HuH-7 (cell line): ENCODE measurements around the gene CCNO.

ENCODE experiments used
- DNase-seq: peaks from one replicate; pipeline ENCODE4 v3.0.0; 2011; ENCODE audit warnings: low spot score

Gene CCNO

GRCh38 chr5:55232985-55233928 lies at the start of gene CCNO:
Gene CCNO (minus strand): TSS chr5:55233608. CDS start chr5:55233523, 85 bp downstream.
- no peak for DNase-seq

GRCh38 chr5:55278778-55279177 lies 45.4 kb upstream of the CCNO start:
- DNase-seq, result no peak

- no peak for DNase-seq
These were observed 43.4 kb upstream of the CCNO start for GRCh38 chr5:55276771-55277170.

GRCh38 chr5:55258339-55258738 lies 24.9 kb upstream of the CCNO start:
- DNase-seq, result no peak

GRCh38 chr5:55254802-55255201 lies 21.4 kb upstream of the CCNO start:
- no peak for DNase-seq

GRCh38 chr5:55250064-55250463 lies 16.7 kb upstream of the CCNO start:
- no peak for DNase-seq

GRCh38 chr5:55241746-55242145 lies 8.3 kb upstream of the CCNO start:
- no peak for DNase-seq

GRCh38 chr5:55236800-55237199 lies 3.4 kb upstream of the CCNO start:
- DNase-seq, result no peak

- DNase-seq, result no peak
These were observed 803 bp upstream of the CCNO start for GRCh38 chr5:55234121-55234700.

GRCh38 chr5:55232271-55232984 lies 980 bp downstream of the CCNO start:
- DNase-seq, result no peak

- no peak for DNase-seq
These were observed 1.5 kb downstream of the CCNO start for GRCh38 chr5:55231919-55232270.

GRCh38 chr5:55231029-55231918 lies 2.1 kb downstream of the CCNO start:
- no peak for DNase-seq

GRCh38 chr5:55230086-55230629 lies 3.2 kb downstream of the CCNO start:
- no peak for DNase-seq

- no peak for DNase-seq
These were observed 5.6 kb downstream of the CCNO start for GRCh38 chr5:55227664-55228430.

GRCh38 chr5:55226934-55227663 lies 6.3 kb downstream of the CCNO start, which contains the start of gene MCIDAS:
Gene MCIDAS (minus strand): TSS chr5:55227315. CDS start chr5:55227138, 177 bp downstream.
- peak; percentile 80 for DNase-seq

GRCh38 chr5:55226027-55226933 lies 7.1 kb downstream of the CCNO start:
- peak; percentile 87 for DNase-seq

- no peak for DNase-seq
These were observed 8.1 kb downstream of the CCNO start for GRCh38 chr5:55225346-55225745.

- no peak for DNase-seq
These were observed 9.6 kb downstream of the CCNO start for GRCh38 chr5:55223812-55224240.
